Sigmoid colon (tissue), 4 donors: ENCODE measurements around the gene LDLRAD3.

Experiments
- EP300 ChIP-seq, 4 donors: sonication (generic); formaldehyde crosslinking; IDR thresholded peaks; one replicate each; pipeline ENCODE4 v1.6.1; 2017; ENCODE audit warnings: antibody characterized with exemption in 4 of 4
- POLR2A ChIP-seq, 2 donors: fragments of 450-650 bp; IDR thresholded peaks; one replicate each; pipeline ENCODE4 v1.6.1; 2016; ENCODE audit warnings: antibody characterized with exemption in 2 of 2, mild to moderate bottlenecking in 2 of 2, moderate library complexity in 2 of 2
- POLR2AphosphoS5 ChIP-seq, 4 donors: sonication (generic); formaldehyde crosslinking; IDR thresholded peaks; one replicate each; pipeline ENCODE4 v1.6.1; 2017; ENCODE audit warnings: antibody characterized with exemption in 4 of 4
- TF ChIP-seq, protein P1 (sequence below), 4 experiments: fragments of 450-650 bp in 3 of 4; fragments of 200-600 bp in 1 of 4; IDR thresholded peaks; one replicate each; pipeline ENCODE4 v1.5.1; 2016 to 2019; ENCODE audit warnings: antibody characterized with exemption in 4 of 4, mild to moderate bottlenecking in 3 of 4, moderate library complexity in 2 of 4

GRCh38 chr11:36071917-36072500 lies 128.1 kb downstream of the LDLRAD3 start:
- TF ChIP-seq, protein P1, sequence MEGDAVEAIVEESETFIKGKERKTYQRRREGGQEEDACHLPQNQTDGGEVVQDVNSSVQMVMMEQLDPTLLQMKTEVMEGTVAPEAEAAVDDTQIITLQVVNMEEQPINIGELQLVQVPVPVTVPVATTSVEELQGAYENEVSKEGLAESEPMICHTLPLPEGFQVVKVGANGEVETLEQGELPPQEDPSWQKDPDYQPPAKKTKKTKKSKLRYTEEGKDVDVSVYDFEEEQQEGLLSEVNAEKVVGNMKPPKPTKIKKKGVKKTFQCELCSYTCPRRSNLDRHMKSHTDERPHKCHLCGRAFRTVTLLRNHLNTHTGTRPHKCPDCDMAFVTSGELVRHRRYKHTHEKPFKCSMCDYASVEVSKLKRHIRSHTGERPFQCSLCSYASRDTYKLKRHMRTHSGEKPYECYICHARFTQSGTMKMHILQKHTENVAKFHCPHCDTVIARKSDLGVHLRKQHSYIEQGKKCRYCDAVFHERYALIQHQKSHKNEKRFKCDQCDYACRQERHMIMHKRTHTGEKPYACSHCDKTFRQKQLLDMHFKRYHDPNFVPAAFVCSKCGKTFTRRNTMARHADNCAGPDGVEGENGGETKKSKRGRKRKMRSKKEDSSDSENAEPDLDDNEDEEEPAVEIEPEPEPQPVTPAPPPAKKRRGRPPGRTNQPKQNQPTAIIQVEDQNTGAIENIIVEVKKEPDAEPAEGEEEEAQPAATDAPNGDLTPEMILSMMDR (IDR thresholded peaks at IDR 0.05) = no peak
- TF ChIP-seq POLR2AphosphoS5 (IDR thresholded peaks at IDR 0.05) (no peak), POLR2A (IDR thresholded peaks at IDR 0.05) (no peak), EP300 (IDR thresholded peaks at IDR 0.05) (no peak)
